SH-SY5Y (cell line): ENCODE results near the gene LETM1.

Source experiments
- GATA2 ChIP-seq: IDR thresholded peaks from 2 replicates; pipeline ENCODE4 v1.6.1; 2011; ENCODE audit warnings: mild to moderate bottlenecking, low read depth, low read length
- GATA3 ChIP-seq: IDR thresholded peaks from 2 replicates; pipeline ENCODE4 v1.6.1; 2011; ENCODE audit warnings: low read depth, mild to moderate bottlenecking, low read length, moderate library complexity

GRCh38 chr4:1815096-1815996 is 40.6 kb downstream of the LETM1 start:
- TF ChIP-seq GATA2 (no peak), GATA3 (no peak)
